MCF 10A (cell line): Measurements from ENCODE around the gene GZF1. TPM values are rescaled to one million over a fixed set of nuclear protein-coding genes. Genes with fewer than 3 reads are reported as not detected.

Experiments used
- BruUV-seq: library from RNA; stranded (reverse); fragments of 400-500 nt; replicated peaks from 2 replicates; lab custom pipeline; 2021; lab: Mats Ljungman, UMichigan
- CTCF ChIA-PET: fragments of 300-600 bp; sonication (Branson Sonifier 250); formaldehyde crosslinking; extraction: SDS; loops from one replicate; lab custom pipeline; 2021; ENCODE audit warnings: antibody characterized with exemption, inconsistent platforms; lab: Yijun Ruan, JAX
- POLR2A ChIA-PET: fragments of 300-600, 350-650 bp; sonication (Branson Sonifier 250); formaldehyde crosslinking; extraction: SDS; loops from one replicate; lab custom pipeline; 2020; ENCODE audit warnings: antibody characterized with exemption, inconsistent platforms; lab: Yijun Ruan, JAX
- DNase-seq: peaks from one replicate; pipeline ENCODE4 v3.0.0-alpha.2; 2018; ENCODE audit not compliant: unreplicated experiment
- H3K27ac Mint-ChIP-seq: one replicate; pipeline ENCODE4 v1.8.0; 2022; ENCODE audit warnings: mild to moderate bottlenecking, low read depth, mixed read lengths; ENCODE audit not compliant: unreplicated experiment
- H3K27me3 Mint-ChIP-seq: one replicate; pipeline ENCODE4 v1.8.0; 2022; ENCODE audit warnings: mixed read lengths; ENCODE audit not compliant: insufficient read depth, unreplicated experiment
- H3K36me3 Mint-ChIP-seq: one replicate; pipeline ENCODE4 v1.8.0; 2022; ENCODE audit warnings: mild to moderate bottlenecking, moderate library complexity, mixed read lengths; ENCODE audit not compliant: insufficient read depth, unreplicated experiment
- H3K4me1 Mint-ChIP-seq: one replicate; pipeline ENCODE4 v1.8.0; 2022; ENCODE audit warnings: mixed read lengths; ENCODE audit not compliant: insufficient read depth, unreplicated experiment
- H3K4me3 Mint-ChIP-seq: one replicate; pipeline ENCODE4 v1.8.0; 2022; ENCODE audit warnings: mild to moderate bottlenecking, moderate library complexity, mixed read lengths; ENCODE audit not compliant: unreplicated experiment
- H3K9me3 Mint-ChIP-seq: one replicate; pipeline ENCODE4 v1.8.0; 2022; ENCODE audit warnings: mixed read lengths; ENCODE audit not compliant: unreplicated experiment
- CTCF ChIP-seq: fragments of 200-600 bp; IDR thresholded peaks from one replicate; pipeline ENCODE4 v1.8.0; 2022; ENCODE audit warnings: antibody characterized with exemption, mild to moderate bottlenecking; ENCODE audit not compliant: unreplicated experiment
- intact Hi-C: fragments of 100-400 bp; cut with micrococcal nuclease; formaldehyde crosslinking; loops from 2 replicates; pipeline ENCODE4 v1.14.1; 2022
- total RNA-seq: library from RNA; stranded (reverse); gene quantifications from 2 replicates; pipeline ENCODE4 v1.2.3, GENCODE V29; 2022

Gene GZF1
- total RNA-seq, 1 experiment from 2014 or later = 15.5 TPM

DNA sequence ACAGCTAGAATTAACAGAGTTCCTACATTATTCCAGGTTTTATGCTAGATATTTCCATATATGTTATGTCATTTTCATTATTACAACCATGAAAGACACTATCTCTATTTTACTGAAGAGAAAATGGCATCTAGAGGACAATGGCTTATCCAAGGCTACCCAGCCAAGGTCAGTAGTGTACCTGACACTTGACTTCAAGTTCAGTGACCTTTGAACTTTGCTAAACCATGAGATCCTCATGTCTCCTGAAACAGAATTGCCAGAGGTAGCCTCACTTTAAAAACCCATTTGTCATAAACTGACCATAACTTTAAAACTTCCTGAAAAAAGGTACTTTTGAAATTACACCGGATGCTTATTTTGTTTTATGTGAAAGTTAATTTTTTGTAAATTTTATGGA lies 44.9 kb downstream of the GZF1 start:
- H3K9me3 Mint-ChIP-seq = no peaks in the 10 kb centered on the region
- no peak for DNase-seq
- H3K4me3 Mint-ChIP-seq = no peak overlapping the region
- ChIA-PET POLR2A (interaction anchor here (1.2 to 8.9 kb wide), 3 partner anchors 11 to 56 kb away, joined by 3 to 145 read pairs (median 35); partner anchors contain the start of genes NAPB and NXT1), CTCF (interaction anchor here (1.0 to 3.1 kb wide), 3 partner anchors 10 to 683 kb away, joined by 3 to 16 read pairs (median 3); partner anchors contain the start of gene NAPB)
- no peak overlapping the region for H3K27ac Mint-ChIP-seq
- H3K4me1 Mint-ChIP-seq = peaks cover 19% of the 10 kb centered on the region
- TF ChIP-seq CTCF = no peak
- no TSS peak for BruUV-seq
- H3K27me3 Mint-ChIP-seq = no peaks in the 10 kb centered on the region
- peaks cover 13% of the 10 kb centered on the region for H3K36me3 Mint-ChIP-seq
- intact Hi-C loops = loop anchor here (5.0 kb wide), 1 partner anchor 645 kb away; no protein-coding TSS in a partner anchor

GRCh38 chr20:23407781-23408464 lies 45.9 kb downstream of the GZF1 start:
- POLR2A ChIA-PET = interaction anchor here (1.2 to 8.9 kb wide), 2 partner anchors 10 to 47 kb away, joined by 3 to 145 read pairs; partner anchors contain the start of gene NAPB
- no peak for TF ChIP-seq CTCF

DNA sequence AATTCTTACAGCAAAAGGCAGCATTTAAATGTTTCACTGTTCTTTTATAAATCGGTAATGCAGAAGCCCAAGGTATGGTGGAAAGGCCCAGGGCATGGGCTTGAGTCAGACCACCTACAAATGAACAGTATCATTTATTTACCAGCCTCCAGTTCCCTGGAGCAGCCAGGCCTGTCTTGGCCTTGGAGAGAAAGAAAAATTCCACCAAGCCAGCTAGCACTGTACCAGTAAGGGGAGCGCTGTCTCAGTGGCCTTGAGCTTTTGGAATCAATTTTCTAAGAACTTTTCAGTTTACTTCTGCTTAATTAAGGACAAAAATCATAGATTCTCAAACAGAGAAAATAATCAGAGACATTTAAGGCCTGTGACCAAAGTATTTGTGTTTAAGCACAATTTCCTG lies 47.0 kb downstream of the GZF1 start:
- Mint-ChIP-seq H3K27me3 (no peaks in the 10 kb centered on the region), H3K36me3 (peaks cover 6% of the 10 kb centered on the region), H3K4me3 (no peak overlapping the region), H3K9me3 (no peaks in the 10 kb centered on the region), H3K27ac (no peak overlapping the region), H3K4me1 (peaks cover 31% of the 10 kb centered on the region)
- no peak for TF ChIP-seq CTCF
- no peak for DNase-seq
- intact Hi-C loops = loop anchor here (5.0 kb wide), 1 partner anchor 647 kb away; no protein-coding TSS in a partner anchor
- ChIA-PET POLR2A (interaction anchor here (1.1 to 2.3 kb wide), 3 partner anchors 8 to 51 kb away, joined by 3 to 17 read pairs (median 7); no protein-coding TSS in a partner anchor), CTCF (interaction anchor here (1.5 to 1.7 kb wide), 2 partner anchors 12 to 33 kb away, joined by 4 to 5 read pairs; partner anchors contain the start of gene NAPB)
- no TSS peak for BruUV-seq

More at GRCh38 chr20:23407781-23408464, 45.9 kb downstream of the GZF1 start:
- H3K36me3 Mint-ChIP-seq = peaks cover 10% of the 10 kb centered on the region
- no peak for DNase-seq
- no peak overlapping the region for H3K27ac Mint-ChIP-seq
- intact Hi-C loops = loop anchor here (5.0 kb wide), 1 partner anchor 646 kb away; no protein-coding TSS in a partner anchor
- CTCF ChIA-PET = interaction anchor here (0.7 to 3.1 kb wide), 3 partner anchors 12 to 1045 kb away, joined by 4 to 16 read pairs (median 5); partner anchors contain the start of gene NAPB
- no peaks in the 10 kb centered on the region for H3K9me3 Mint-ChIP-seq
- no TSS peak for BruUV-seq
- H3K4me1 Mint-ChIP-seq = peaks cover 25% of the 10 kb centered on the region
- H3K4me3 Mint-ChIP-seq = no peak overlapping the region
- H3K27me3 Mint-ChIP-seq = no peaks in the 10 kb centered on the region

DNA sequence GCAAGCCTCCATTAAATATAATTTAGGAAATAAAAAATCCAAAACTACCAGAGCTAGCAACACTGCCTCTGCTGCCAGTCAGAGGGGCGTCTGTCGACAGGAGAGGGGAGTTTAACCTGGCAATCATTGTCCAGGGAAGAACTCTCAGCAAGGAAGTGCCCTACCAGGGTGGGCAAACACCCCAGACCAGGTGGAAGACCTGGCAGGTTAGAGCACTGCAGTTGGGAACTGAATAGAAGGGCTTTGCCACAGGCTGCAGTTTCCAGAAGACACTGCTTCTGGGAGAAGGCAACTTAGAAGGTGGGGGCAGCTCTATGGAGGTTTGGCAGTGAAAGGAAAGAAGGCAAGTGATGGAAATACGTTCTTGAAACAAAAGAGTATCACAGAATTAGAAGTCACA lies 47.8 kb downstream of the GZF1 start:
- POLR2A ChIA-PET = interaction anchor here (1.0 to 2.8 kb wide), 6 partner anchors 7 to 60 kb away, joined by 3 to 17 read pairs (median 6); partner anchors contain the start of gene NXT1
- TF ChIP-seq CTCF = no peak
- Mint-ChIP-seq H3K4me1 (peaks cover 24% of the 10 kb centered on the region), H3K27ac (no peak overlapping the region), H3K36me3 (peaks cover 6% of the 10 kb centered on the region), H3K9me3 (no peaks in the 10 kb centered on the region), H3K4me3 (no peak overlapping the region), H3K27me3 (no peaks in the 10 kb centered on the region)
- DNase-seq = no peak
- intact Hi-C loops = loop anchor here (5.0 kb wide), 1 partner anchor 647 kb away; no protein-coding TSS in a partner anchor
- no TSS peak for BruUV-seq
- CTCF ChIA-PET = interaction anchor here (0.6 to 1.7 kb wide), 4 partner anchors 9 to 32 kb away, joined by 3 to 9 read pairs (median 4); partner anchors contain the start of gene NAPB
